Small intestine (tissue), 7 donors: ENCODE measurements around the gene NBEAL2. TPM values are rescaled to one million over a fixed set of nuclear protein-coding genes. Genes with fewer than 3 reads are reported as not detected.

Experiments
- DNase-seq, 2 donors: peaks; one replicate each; pipeline versions ENCODE4 v3.0.0 to v3.0.0-alpha.2; 2013
- FAIRE-seq: peaks from 2 replicates; lab custom pipeline; 2012; peaks lifted over from hg19 to GRCh38; lab: Jason Lieb, UNC
- H3K27ac ChIP-seq, 3 donors: one replicate each; pipeline ENCODE4 v1.5.1; 2013; ENCODE audit warnings: low read length in 2 of 3, mild to moderate bottlenecking in 2 of 3, control low read depth in 1 of 3, inconsistent platforms in 1 of 3, low read depth in 1 of 3, moderate library complexity in 1 of 3
- H3K27me3 ChIP-seq, 3 donors: one replicate each; pipeline ENCODE4 v1.6.1; 2013; ENCODE audit warnings: low read length in 3 of 3, inconsistent platforms in 1 of 3; ENCODE audit not compliant: control insufficient read depth in 3 of 3, insufficient read depth in 3 of 3
- H3K36me3 ChIP-seq, 3 donors: one replicate each; pipeline ENCODE4 v1.6.1; 2013; ENCODE audit warnings: low read length in 3 of 3, inconsistent platforms in 1 of 3, low read depth in 1 of 3, mild to moderate bottlenecking in 1 of 3, moderate library complexity in 1 of 3; ENCODE audit not compliant: control insufficient read depth in 3 of 3, insufficient read depth in 2 of 3
- H3K4me1 ChIP-seq, 3 donors: one replicate each; pipeline ENCODE4 v1.6.1; 2013; ENCODE audit warnings: low read length in 2 of 3, inconsistent platforms in 1 of 3, low read depth in 1 of 3, mild to moderate bottlenecking in 1 of 3, moderate library complexity in 1 of 3; ENCODE audit not compliant: control insufficient read depth in 3 of 3, insufficient read depth in 2 of 3
- H3K4me3 ChIP-seq, 3 donors: one replicate each; pipeline ENCODE4 v1.5.1; 2013; ENCODE audit warnings: low read length in 3 of 3, control low read depth in 1 of 3, inconsistent platforms in 1 of 3, low read depth in 1 of 3, mild to moderate bottlenecking in 1 of 3, moderate library complexity in 1 of 3
- H3K9me3 ChIP-seq, 2 donors: one replicate each; pipeline ENCODE4 v1.6.1; 2013; ENCODE audit warnings: low read depth in 1 of 2, low read length in 1 of 2; ENCODE audit not compliant: control insufficient read depth in 2 of 2, insufficient read depth in 1 of 2
- WGBS, 3 donors: extraction: QIAGEN DNeasy Blood & Tissue Kit; methylation state at CpG; one replicate each; pipeline ENCODE4 v1.1.7; 2013; 5-methylcytosine and 5-hydroxymethylcytosine counted together
- polyA plus RNA-seq, 4 donors: library from polyadenylated mRNA; stranded (reverse) in 3 of 4; unstranded in 1 of 4; fragments of 200-250 nt in 3 of 4; fragments of 120-200 nt in 1 of 4; gene quantifications; one replicate each; pipeline versions ENCODE4 v1.2.1 to v1.2.3, GENCODE V29; 2013
- donor health status: healthy with polysubstance abuse.
- donor health status: control.
- donor health status: control.
- donor health status: Bipolar disorder and iron deficiency.
- donor health status: healthy.

NBEAL2 gene
- polyA plus RNA-seq, 4 donors: 32.7 to 55.9 (median 44.5) TPM

GRCh38 chr3:47004369-47005211 lies 25.1 kb downstream of the NBEAL2 start:
- 93 to 95% (median 94%) methylated on average over 16 to 17 of the region's 17 CpGs for WGBS, 3 donors
- FAIRE-seq: no peak
- H3K4me1 ChIP-seq: peaks cover 0 to 5% (median 3%) of the 10 kb centered on the region in 3 donors
- H3K27me3 ChIP-seq: no peaks in the 10 kb centered on the region
- no peaks in the 10 kb centered on the region for H3K9me3 ChIP-seq
- DNase-seq: no peak
- H3K36me3 ChIP-seq: peaks cover 6 to 89% (median 14%) of the 10 kb centered on the region in 3 donors
- no peak overlapping the region for H3K4me3 ChIP-seq
- no peak overlapping the region for H3K27ac ChIP-seq

DNA sequence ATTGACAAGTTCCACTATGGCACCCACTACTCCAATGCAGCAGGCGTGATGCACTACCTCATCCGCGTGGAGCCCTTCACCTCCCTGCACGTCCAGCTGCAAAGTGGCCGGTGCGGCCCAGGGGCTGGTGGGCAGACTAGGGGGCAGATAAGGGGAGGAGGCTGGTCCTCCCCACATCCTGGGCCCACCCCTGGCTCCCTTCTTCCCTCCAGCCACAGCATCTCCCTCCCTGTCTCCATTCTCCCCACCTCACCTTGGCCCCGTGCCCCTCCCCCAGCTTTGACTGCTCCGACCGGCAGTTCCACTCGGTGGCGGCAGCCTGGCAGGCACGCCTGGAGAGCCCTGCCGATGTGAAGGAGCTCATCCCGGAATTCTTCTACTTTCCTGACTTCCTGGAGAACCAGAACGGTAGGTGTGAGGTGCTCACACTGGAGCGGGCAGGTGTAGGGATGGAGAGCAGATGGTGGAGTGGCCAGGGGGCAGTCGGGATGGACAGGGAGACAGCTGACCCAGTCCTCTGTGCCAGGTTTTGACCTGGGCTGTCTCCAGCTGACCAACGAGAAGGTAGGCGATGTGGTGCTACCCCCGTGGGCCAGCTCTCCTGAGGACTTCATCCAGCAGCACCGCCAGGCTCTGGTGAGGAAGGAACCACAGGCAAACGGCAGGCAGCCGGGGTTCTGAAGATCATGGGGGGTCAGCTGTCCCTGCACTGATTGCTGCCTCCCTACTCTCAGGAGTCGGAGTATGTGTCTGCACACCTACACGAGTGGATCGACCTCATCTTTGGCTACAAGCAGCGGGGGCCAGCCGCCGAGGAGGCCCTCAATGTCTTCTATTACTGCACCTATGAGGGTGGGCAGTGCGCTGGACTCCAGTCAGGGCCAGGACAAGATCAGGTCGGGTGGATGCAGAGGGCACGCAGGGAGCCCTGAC lies 26.0 kb downstream of the NBEAL2 start:
- WGBS, 3 donors: 80 to 85% (median 82%) methylated on average over 31 to 32 of the region's 32 CpGs
- H3K4me1 ChIP-seq: peaks cover 0 to 12% (median 3%) of the 10 kb centered on the region in 3 donors
- DNase-seq: no peak
- no peak overlapping the region for H3K27ac ChIP-seq
- no peaks in the 10 kb centered on the region for H3K27me3 ChIP-seq
- no peak overlapping the region for H3K4me3 ChIP-seq
- H3K9me3 ChIP-seq: no peaks in the 10 kb centered on the region
- no peak for FAIRE-seq
- peaks cover 3 to 86% (median 14%) of the 10 kb centered on the region in 3 donors for H3K36me3 ChIP-seq

GRCh38 chr3:47006145-47006651 lies 26.7 kb downstream of the NBEAL2 start:
- no peak overlapping the region for H3K27ac ChIP-seq
- H3K27me3 ChIP-seq: no peaks in the 10 kb centered on the region
- no peaks in the 10 kb centered on the region for H3K9me3 ChIP-seq
- peaks cover 0 to 12% (median 3%) of the 10 kb centered on the region in 3 donors for H3K4me1 ChIP-seq
- no peak overlapping the region for H3K4me3 ChIP-seq
- FAIRE-seq (no peak), DNase-seq (no peak)
- WGBS, 3 donors: 87 to 91% (median 88%) methylated on average over 9 of the region's 9 CpGs
- peaks cover 0 to 83% (median 11%) of the 10 kb centered on the region in 3 donors for H3K36me3 ChIP-seq

DNA sequence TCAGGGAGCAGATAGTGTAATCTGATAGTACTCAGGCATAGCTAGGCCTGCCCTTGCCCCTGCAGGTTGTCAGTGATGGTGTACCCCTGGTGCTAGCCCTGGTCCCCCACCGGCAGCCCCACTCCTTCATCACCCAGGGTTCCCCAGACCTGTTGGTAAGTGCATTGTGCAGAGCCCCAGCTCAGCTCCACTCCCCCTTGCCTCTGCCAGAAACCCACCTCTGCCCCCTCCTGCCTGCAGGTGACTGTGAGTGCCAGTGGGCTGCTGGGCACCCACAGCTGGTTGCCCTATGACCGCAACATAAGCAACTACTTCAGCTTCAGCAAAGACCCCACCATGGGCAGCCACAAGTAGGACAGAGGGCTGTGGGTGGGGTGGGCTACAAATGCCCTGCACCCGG lies 27.5 kb downstream of the NBEAL2 start:
- Histone ChIP-seq H3K27ac (no peak overlapping the region), H3K9me3 (no peaks in the 10 kb centered on the region), H3K4me1 (peaks cover 0 to 12% (median 3%) of the 10 kb centered on the region in 3 donors), H3K4me3 (no peak overlapping the region), H3K27me3 (no peaks in the 10 kb centered on the region), H3K36me3 (peaks cover 0 to 75% (median 11%) of the 10 kb centered on the region in 3 donors)
- WGBS, 3 donors: 78 to 91% (median 91%) methylated on average over 3 of the region's 3 CpGs
- no peak for DNase-seq
- no peak for FAIRE-seq

- H3K36me3 ChIP-seq: peaks cover 0 to 73% (median 11%) of the 10 kb centered on the region in 3 donors
- no peaks in the 10 kb centered on the region for H3K27me3 ChIP-seq
- WGBS, 3 donors: 88 to 92% (median 90%) methylated on average over 16 of the region's 16 CpGs
- FAIRE-seq: no peak
- no peaks in the 10 kb centered on the region for H3K9me3 ChIP-seq
- DNase-seq: no peak
- H3K27ac ChIP-seq: no peak overlapping the region
- peaks cover 0 to 12% (median 3%) of the 10 kb centered on the region in 3 donors for H3K4me1 ChIP-seq
- no peak overlapping the region for H3K4me3 ChIP-seq
Observed at GRCh38 chr3:47007482-47008233, 28.2 kb downstream of the NBEAL2 start.

DNA sequence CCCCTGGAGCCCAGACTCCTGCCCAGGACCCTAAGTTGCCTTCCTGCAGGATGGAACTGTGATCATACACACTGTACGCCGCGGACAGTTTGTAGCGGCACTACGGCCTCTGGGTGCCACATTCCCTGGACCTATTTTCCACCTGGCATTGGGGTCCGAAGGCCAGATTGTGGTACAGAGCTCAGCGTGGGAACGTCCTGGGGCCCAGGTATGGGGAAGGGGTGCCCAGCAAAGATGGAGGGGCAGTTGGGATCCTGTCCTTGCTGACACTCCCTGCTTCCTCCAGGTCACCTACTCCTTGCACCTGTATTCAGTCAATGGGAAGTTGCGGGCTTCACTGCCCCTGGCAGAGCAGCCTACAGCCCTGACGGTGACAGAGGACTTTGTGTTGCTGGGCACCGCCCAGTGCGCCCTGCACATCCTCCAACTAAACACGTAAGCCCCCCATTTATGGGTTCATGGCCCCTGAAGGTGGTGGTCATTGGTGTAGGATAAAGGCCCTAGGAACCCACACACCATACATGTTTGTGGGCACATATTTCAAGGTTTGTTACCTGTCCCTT lies 28.8 kb downstream of the NBEAL2 start:
- Histone ChIP-seq H3K27ac (no peak overlapping the region), H3K9me3 (no peaks in the 10 kb centered on the region), H3K27me3 (no peaks in the 10 kb centered on the region), H3K36me3 (peaks cover 0 to 73% (median 11%) of the 10 kb centered on the region in 3 donors), H3K4me1 (peaks cover 0 to 14% (median 3%) of the 10 kb centered on the region in 3 donors), H3K4me3 (no peak overlapping the region)
- DNase-seq (no peak), FAIRE-seq (no peak)
- 88 to 95% (median 92%) methylated on average over 13 of the region's 13 CpGs for WGBS, 3 donors

- Histone ChIP-seq H3K9me3 (no peaks in the 10 kb centered on the region), H3K36me3 (peaks cover 0 to 73% (median 11%) of the 10 kb centered on the region in 3 donors), H3K27ac (peak overlapping the region in 1 of 3 donors; percentile 89), H3K4me1 (peaks cover 0 to 19% (median 3%) of the 10 kb centered on the region in 3 donors), H3K27me3 (no peaks in the 10 kb centered on the region), H3K4me3 (peak overlapping the region in 1 of 3 donors; percentile 79)
- 32 to 92% (median 68%) methylated on average over 13 to 23 of the region's 23 CpGs for WGBS, 3 donors
- FAIRE-seq: no peak
- DNase-seq: no peak
Observed at GRCh38 chr3:47008851-47009224, 29.4 kb downstream of the NBEAL2 start.
